ENCODE data around the gene DEGS1.

DNA sequence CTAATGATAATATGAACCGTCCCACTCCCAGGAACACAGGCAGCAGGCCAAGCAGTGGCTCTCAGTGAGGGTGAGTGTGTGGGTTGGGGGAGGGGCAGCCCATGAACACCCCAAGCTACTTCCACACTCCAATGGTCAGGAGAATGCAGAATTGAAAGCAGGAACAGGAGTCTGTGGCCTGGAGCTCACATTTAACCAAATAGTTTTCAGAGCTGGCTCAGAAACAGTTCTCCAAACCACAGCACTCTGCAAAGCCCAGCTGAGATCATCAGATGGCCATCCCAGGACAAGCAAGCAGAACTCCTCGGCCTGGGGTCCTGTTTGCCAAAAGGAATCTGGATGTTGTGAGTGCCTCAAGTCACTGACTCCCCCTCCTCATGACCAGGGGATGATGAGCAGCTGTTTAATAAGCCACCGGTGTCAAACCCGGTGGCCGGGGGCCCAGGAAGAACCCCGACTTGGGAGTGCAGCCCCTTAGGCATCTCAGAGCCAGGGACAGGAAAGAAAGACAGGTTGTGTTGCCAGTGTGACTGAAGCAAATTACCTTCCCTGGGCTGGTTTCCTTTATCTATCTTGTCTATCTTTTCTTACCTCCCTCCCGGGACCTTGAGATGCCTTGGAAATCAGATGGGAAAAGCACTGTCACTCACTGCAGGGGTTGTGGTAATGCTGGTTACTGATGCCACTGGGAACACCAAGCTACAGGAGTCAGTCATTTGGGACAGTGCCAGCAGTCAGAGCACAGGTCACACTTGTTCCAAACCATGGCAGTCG lies 20.4 kb downstream of the DEGS1 start:
- TF ChIP-seq EP300 (IDR thresholded peaks at IDR 0.05), result no peak
- TF ChIP-seq, protein P1, sequence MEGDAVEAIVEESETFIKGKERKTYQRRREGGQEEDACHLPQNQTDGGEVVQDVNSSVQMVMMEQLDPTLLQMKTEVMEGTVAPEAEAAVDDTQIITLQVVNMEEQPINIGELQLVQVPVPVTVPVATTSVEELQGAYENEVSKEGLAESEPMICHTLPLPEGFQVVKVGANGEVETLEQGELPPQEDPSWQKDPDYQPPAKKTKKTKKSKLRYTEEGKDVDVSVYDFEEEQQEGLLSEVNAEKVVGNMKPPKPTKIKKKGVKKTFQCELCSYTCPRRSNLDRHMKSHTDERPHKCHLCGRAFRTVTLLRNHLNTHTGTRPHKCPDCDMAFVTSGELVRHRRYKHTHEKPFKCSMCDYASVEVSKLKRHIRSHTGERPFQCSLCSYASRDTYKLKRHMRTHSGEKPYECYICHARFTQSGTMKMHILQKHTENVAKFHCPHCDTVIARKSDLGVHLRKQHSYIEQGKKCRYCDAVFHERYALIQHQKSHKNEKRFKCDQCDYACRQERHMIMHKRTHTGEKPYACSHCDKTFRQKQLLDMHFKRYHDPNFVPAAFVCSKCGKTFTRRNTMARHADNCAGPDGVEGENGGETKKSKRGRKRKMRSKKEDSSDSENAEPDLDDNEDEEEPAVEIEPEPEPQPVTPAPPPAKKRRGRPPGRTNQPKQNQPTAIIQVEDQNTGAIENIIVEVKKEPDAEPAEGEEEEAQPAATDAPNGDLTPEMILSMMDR (IDR thresholded peaks at IDR 0.05), result no peak

Measured in ovary (tissue), 3 donors.